ENCODE results near the gene COQ9.

Gene COQ9

GRCh38 chr16:57473906-57474305 lies 26.6 kb downstream of the COQ9 start:
- DNase-seq: no peak

GRCh38 chr16:57474671-57475661 lies 27.7 kb downstream of the COQ9 start:
- no peak for DNase-seq

- DNase-seq: peak; percentile 93
Observed at GRCh38 chr16:57475711-57476339, 28.5 kb downstream of the COQ9 start.

- peak; percentile 39 for DNase-seq
Observed at GRCh38 chr16:57476546-57477410, 29.5 kb downstream of the COQ9 start.

- DNase-seq: no peak
Observed at GRCh38 chr16:57477531-57478202, 30.4 kb downstream of the COQ9 start.

- DNase-seq: no peak
Observed at GRCh38 chr16:57478396-57479204, 31.3 kb downstream of the COQ9 start.

GRCh38 chr16:57479205-57479975 lies 32.1 kb downstream of the COQ9 start:
- no peak for DNase-seq

- DNase-seq: no peak
Observed at GRCh38 chr16:57479976-57480753, 32.9 kb downstream of the COQ9 start.

GRCh38 chr16:57480754-57481230 lies 33.5 kb downstream of the COQ9 start:
- no peak for DNase-seq

- DNase-seq: no peak
Observed at GRCh38 chr16:57481421-57481820, 34.1 kb downstream of the COQ9 start.

- no peak for DNase-seq
Observed at GRCh38 chr16:57482845-57483545, 35.7 kb downstream of the COQ9 start.

GRCh38 chr16:57483725-57484514 lies 36.6 kb downstream of the COQ9 start:
- DNase-seq: no peak

GRCh38 chr16:57484515-57485005 lies 37.3 kb downstream of the COQ9 start:
- DNase-seq: no peak

- no peak for DNase-seq
Observed at GRCh38 chr16:57485091-57485915, 38.0 kb downstream of the COQ9 start.

- peak; percentile 91 for DNase-seq
Observed at GRCh38 chr16:57485916-57486857, 38.9 kb downstream of the COQ9 start, which contains the start of gene DOK4. TSS of gene DOK4 (minus strand) at chr16:57486493. CDS start at chr16:57479507, 6,986 bp downstream.

All from hematopoietic multipotent progenitor cell treated with erythropoietin and hydrocortisone succinate and interleukin-3 and kit ligand, for 4 days (in vitro differentiated cells).